Measurements from ENCODE around the gene ASB11.

DNA sequence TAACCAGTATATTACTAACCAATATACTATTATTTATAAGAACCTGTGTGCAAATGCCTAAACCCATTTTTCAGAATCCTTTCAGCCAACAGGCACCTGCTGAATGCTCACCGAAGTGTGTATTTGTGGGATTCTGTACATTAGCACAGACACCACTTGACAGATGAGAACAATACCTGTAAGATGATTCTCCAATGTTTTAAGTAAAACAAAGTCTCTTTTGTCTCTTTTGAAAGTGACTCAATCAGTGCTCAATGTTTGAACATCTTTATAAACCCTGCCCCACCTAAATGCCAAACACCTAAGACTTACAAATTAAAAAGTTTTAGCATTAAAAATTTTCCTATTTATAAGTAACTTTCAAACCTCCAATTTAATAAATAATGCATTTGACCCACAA is 46.3 kb downstream of the ASB11 start:
- TF ChIP-seq, protein P1, sequence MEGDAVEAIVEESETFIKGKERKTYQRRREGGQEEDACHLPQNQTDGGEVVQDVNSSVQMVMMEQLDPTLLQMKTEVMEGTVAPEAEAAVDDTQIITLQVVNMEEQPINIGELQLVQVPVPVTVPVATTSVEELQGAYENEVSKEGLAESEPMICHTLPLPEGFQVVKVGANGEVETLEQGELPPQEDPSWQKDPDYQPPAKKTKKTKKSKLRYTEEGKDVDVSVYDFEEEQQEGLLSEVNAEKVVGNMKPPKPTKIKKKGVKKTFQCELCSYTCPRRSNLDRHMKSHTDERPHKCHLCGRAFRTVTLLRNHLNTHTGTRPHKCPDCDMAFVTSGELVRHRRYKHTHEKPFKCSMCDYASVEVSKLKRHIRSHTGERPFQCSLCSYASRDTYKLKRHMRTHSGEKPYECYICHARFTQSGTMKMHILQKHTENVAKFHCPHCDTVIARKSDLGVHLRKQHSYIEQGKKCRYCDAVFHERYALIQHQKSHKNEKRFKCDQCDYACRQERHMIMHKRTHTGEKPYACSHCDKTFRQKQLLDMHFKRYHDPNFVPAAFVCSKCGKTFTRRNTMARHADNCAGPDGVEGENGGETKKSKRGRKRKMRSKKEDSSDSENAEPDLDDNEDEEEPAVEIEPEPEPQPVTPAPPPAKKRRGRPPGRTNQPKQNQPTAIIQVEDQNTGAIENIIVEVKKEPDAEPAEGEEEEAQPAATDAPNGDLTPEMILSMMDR (IDR thresholded peaks at IDR 0.05): no peak
- TF ChIP-seq POLR2A (IDR thresholded peaks at IDR 0.05): no peak
